Hematopoietic multipotent progenitor cell treated with erythropoietin and hydrocortisone succinate and interleukin-3 and kit ligand, for 4 days (in vitro differentiated cells): ENCODE measurements around the gene OTUD5.
"Not testable (repeated sequence)": the region's sequence is repeated elsewhere in the genome, so short reads cannot be mapped to it uniquely, and the experiment has no call there.

Experiments used
- DNase-seq: peaks from one replicate; pipeline ENCODE4 v3.0.0-alpha.2; 2015

Gene OTUD5

DNA sequence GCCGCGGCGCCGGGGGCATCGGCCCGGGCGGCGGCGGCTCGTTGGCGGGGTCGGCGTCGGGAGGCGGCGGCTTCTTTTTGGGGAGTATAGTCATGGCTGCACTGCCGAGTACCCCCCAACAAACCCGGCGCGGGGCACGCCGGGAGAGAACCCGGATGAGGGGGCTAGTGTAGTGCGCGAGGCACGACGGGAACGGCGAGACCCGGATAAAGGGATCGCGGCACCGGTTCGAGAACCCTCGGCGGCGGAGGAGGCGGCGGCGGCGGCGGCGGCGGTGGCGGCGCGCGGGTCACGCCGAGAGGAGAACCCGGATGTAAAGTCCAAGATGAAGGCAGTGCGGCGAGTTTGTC is at the start of gene OTUD5:
TSS of gene OTUD5 (minus strand) at position 131 of the 350 bp plus-strand sequence. CDS start at position 94, 37 bp downstream.
- DNase-seq, result peak; percentile 87

DNA sequence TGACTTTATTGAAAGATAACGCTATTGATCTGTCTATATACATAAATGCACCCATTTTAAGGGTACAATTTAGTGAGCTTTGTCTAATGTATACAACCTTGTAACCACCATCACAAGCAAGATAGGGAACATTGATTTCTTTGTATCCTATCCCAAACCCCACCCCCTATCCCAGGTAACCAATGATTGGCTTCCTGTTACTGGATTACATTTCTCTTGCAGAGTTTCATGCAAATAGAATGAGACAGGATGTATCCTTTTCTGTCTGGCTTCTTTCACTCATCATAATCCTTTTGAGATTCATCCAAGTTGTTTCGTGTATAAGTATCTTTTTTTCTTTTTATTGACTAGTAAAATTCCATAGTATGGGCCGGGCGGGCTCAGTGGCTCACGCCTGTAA is 46.3 kb upstream of the OTUD5 start:
- DNase-seq, result no peak

DNA sequence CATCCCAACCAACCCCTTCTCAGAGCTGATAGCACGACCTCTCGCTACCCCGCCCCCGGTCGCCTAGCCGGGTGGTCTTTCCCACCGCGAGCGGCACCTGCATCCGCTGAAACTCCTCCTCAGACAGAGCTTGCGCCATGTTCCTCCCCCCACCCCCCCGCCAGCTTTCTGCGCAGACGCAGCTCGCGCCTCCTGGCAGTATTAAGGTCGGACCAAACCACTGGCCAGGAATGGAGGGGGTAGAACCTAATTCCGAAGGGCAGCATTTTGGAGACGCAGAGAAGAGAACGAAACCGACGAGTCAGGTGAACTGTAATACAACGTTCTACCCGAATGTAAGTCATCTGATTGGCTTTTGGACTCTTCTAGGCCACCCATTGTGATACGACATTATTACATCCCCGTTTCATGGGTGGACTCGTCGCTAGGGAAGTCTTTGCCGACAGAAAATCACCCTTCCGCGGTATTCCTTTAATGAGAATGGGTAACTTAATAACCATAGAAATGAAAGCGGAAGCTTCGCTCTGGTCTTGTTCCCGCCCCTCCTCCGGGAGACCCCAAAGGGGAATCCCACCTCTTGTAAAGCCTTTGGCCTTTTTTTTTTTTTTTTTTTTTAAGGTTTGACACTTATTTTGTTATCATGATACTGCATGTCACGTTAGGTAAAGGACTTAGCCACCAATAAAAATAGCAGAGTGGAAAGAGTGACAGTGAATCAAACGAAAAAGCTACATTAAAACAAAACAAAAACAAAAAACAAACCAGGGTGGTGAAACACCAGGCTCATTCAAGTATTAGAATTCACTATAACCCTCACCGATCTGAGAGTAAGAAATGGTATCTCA is 44.9 kb upstream of the OTUD5 start, which contains the start of gene GRIPAP1:
TSS of gene GRIPAP1 (minus strand) at position 174 of the 845 bp plus-strand sequence. CDS start at position 139, 35 bp downstream.
- peak; percentile 93 for DNase-seq

GRCh38 chrX:49001521-49002090 is 44.2 kb upstream of the OTUD5 start:
- peak; percentile 81 for DNase-seq

GRCh38 chrX:49000636-49001035 is 43.2 kb upstream of the OTUD5 start:
- no peak for DNase-seq

- no peak for DNase-seq
These were observed 41.6 kb upstream of the OTUD5 start for GRCh38 chrX:48999030-48999429.

GRCh38 chrX:48998391-48998790 is 41.0 kb upstream of the OTUD5 start:
- peak; percentile 14 for DNase-seq

GRCh38 chrX:48997865-48998264 is 40.5 kb upstream of the OTUD5 start:
- no peak for DNase-seq

DNA sequence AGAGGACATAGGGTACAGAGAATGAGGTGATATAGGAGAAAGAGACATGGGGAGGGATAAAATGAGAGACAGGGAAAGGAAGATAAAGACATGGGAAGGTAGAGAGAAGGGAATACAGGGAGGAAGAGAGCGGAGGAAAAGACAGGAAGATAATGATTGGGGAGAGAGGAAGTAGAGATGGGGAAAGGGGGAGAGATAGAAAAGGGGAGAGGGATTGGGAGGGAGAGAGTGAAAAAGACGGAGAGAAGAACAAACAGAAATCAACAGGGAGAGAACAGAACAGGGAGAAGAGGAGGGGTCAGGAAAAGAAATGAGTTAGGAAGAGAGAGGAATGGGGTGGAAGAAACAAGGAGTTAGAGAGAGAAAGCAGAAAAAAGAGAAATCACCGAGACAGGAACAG is 40.0 kb upstream of the OTUD5 start:
- no peak for DNase-seq

- DNase-seq, result peak; percentile 21
These were observed 39.6 kb upstream of the OTUD5 start for GRCh38 chrX:48996969-48997368.

GRCh38 chrX:48992341-48992740 is 34.9 kb upstream of the OTUD5 start:
- DNase-seq, result no peak

DNA sequence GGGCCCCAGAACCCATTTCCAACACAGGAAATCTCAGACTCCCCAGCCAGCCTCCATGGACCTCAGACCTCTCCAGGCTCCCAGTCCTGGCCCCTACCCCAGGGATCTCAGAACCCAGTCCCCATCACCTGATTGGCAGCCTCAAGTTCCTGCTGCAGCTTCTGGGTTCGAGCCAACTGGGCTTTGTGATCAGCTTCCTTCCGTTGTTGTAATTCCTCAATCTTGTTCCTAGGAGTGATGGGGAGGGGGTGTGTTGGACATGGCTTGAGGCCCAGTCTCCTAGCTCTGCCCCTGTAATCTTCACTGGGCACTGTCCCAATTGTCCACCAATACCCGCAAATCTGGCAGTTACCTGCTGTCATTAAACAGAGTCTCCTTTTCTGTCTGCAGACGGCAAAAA is 32.1 kb upstream of the OTUD5 start:
- no peak for DNase-seq

DNA sequence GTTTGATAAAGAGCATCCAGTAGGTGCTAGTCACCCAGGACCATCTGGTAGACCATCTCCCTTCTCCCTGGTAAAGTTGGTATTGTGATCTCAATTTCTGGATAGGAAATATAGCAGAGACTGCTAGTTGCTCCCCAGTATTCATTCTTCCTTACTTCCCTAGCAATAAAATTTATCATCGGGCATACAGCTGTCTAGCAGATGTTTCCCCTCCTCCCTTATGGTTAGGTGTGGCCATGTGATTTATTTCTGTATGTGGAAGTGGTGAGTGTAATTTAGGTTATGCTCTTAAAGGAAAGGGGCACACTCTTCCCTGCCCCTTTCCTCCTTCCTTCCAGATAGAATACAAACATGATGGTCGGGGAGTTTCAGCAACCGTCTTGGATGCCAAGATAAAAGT is 26.5 kb upstream of the OTUD5 start:
- no peak for DNase-seq

- no peak for DNase-seq
These were observed 25.7 kb upstream of the OTUD5 start for GRCh38 chrX:48983081-48983480.

DNA sequence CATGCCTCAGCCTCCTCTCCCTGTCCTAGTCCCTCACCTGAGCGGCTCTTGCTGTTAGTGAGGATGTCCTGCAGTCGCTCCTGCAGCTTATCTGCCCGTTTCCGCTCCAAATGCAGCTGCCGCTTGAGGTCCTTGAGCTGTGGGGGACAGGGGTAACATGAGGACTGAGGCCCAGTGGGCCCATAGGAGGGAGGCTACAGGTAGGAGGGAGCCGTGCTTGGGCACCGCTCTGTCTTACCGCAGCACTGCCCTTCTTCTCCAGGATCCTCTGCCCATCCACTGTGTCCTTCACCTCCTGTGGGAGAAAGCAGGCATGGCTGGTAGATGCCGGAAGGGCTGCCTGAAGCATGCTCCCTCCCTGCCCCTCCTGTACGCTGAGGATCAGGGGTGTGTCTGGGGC is 23.8 kb upstream of the OTUD5 start:
- DNase-seq, result no peak

DNA sequence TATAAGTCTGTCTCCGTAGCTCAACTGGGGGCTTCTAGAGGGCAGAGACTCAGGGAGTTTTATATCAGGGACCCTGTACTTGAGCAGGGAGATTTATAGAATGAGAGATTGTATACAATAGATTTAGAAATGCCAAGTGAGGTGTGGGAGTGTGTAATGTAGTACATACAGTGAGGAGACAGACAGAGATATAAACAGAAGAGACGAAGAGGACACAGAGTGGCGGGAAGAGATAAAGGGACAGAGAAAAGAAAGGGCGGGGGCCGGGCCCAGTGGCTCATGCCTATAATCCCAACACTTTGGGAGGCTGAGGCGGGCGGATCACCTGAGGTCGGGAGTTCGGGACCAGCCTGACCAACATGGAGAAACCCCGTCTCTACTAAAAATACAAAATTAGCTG is 22.9 kb upstream of the OTUD5 start:
- DNase-seq, result not testable (repeated sequence)

- DNase-seq, result no peak
These were observed 20.8 kb upstream of the OTUD5 start for GRCh38 chrX:48978226-48978625.

DNA sequence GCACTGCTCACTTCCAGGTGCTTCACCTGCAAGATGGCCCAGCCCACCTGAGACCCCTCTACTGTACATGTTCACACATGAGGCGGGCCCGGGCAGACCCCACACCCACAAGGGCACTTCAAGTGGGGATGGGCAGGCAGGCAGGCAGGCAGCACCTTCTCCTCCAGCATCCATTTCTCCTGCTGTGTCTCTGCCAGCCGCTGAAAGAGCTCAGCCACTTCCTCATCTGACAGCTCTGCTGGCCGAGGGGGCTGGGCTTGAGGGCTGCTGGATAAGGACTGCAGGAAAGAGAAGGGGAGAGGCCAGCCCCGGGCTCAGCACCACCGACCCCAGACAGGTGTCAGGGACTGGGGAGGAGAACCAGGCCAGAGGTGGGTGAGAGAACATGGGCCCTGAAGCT is 18.7 kb upstream of the OTUD5 start:
- DNase-seq, result peak; percentile 47

GRCh38 chrX:48975541-48975940 is 18.1 kb upstream of the OTUD5 start:
- DNase-seq, result no peak

DNA sequence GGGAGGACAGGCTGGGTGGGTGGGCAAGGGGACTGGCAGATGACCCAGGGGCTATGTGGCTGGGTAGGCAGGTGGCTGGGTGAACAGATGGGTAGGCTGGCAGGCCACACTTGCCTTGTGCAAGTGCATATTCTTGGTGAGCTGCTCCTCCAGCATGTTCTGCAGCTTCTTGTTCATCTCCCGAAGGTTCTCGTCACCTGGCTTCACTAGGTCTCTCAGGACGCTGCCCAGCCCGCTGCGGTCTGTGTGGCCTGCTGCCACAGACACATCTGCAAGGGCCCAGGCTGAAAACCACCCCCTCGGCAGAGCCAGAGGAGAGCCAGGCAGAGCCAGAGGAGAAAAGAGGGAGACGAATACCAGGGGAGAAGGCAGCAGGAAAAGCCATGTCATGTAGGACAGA is 17.6 kb upstream of the OTUD5 start:
- no peak for DNase-seq

- DNase-seq, result no peak
These were observed 17.2 kb upstream of the OTUD5 start for GRCh38 chrX:48974574-48974973.

DNA sequence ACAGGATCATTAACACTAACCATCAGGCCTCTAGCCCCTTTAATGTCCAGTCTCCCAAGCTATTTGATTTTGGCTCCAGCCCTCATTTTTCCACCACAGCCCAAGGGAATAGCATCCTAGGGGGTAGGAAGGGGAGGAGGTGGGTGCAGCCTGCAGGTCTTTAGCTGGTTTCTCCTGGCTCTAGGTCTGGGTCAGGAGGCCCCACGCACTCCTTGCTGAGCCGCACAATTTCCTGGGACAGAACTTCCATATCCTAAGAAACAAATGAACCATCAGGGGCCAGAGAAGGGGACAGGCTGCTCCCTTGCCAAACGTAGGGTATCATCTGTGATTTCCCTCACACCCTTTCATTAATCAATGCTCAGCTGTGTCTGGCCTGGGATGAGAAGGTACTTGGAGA is 16.6 kb upstream of the OTUD5 start:
- DNase-seq, result no peak

- peak; percentile 69 for DNase-seq
These were observed 15.1 kb upstream of the OTUD5 start for GRCh38 chrX:48972220-48973164.
